GM18519 (cell line): ENCODE data around the gene LCAT.
"Not testable (repeated sequence)": the region's sequence is repeated elsewhere in the genome, so short reads cannot be mapped to it uniquely, and the experiment has no call there.

Source experiments
- ATAC-seq: cut with Tn5 transposase; IDR thresholded peaks from one replicate; pipeline ENCODE4 v1.9.1; 2021; ENCODE audit warnings: mild to moderate bottlenecking, moderate library complexity; ENCODE audit not compliant: unreplicated experiment, low FRiP score

The LCAT gene, protein sequence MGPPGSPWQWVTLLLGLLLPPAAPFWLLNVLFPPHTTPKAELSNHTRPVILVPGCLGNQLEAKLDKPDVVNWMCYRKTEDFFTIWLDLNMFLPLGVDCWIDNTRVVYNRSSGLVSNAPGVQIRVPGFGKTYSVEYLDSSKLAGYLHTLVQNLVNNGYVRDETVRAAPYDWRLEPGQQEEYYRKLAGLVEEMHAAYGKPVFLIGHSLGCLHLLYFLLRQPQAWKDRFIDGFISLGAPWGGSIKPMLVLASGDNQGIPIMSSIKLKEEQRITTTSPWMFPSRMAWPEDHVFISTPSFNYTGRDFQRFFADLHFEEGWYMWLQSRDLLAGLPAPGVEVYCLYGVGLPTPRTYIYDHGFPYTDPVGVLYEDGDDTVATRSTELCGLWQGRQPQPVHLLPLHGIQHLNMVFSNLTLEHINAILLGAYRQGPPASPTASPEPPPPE

DNA sequence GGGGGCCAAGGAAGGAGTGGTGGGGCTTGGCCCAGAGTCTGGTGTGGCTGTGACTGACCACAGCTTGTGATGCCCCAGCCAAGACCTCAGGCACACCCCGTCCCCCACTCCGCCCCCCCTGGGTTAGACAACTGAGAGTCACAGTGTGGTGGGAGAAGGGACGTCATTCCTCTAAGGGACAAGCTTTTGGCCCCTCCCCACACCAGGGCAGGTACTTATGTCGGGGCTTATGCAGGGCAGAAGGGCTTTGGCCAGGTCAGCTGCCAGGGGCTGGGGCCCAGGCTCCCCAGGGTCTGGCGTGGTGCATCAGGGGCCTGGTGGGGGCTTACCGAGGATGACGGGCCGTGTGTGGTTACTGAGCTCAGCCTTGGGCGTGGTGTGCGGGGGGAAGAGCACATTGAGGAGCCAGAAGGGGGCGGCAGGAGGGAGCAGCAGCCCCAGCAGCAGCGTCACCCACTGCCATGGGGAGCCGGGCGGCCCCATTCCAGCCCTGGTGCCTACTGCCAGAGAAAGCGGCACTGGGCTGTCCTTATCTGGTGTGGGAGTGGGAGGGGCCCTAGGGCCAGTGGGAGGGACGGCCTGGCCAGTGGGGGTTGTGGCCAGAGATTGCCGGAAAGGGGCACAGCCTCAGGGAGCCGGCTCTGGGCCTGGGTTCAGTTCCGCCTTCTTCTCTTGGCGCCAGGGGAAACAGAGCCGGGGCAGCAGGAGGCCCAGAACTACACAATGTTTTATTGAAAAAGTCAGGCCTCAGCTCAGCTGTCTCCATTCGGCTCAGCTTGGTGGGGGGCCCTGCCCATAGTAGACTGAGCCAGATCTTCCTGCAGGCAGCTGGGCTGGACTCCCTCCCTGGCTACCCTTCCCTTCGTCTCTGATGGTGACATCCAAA lies at the start of gene LCAT:
Gene LCAT, minus strand, starts transcription at position 502 of the 886 bp plus-strand sequence. Its CDS starts 19 bp downstream, at position 483.
- no peak for ATAC-seq

DNA sequence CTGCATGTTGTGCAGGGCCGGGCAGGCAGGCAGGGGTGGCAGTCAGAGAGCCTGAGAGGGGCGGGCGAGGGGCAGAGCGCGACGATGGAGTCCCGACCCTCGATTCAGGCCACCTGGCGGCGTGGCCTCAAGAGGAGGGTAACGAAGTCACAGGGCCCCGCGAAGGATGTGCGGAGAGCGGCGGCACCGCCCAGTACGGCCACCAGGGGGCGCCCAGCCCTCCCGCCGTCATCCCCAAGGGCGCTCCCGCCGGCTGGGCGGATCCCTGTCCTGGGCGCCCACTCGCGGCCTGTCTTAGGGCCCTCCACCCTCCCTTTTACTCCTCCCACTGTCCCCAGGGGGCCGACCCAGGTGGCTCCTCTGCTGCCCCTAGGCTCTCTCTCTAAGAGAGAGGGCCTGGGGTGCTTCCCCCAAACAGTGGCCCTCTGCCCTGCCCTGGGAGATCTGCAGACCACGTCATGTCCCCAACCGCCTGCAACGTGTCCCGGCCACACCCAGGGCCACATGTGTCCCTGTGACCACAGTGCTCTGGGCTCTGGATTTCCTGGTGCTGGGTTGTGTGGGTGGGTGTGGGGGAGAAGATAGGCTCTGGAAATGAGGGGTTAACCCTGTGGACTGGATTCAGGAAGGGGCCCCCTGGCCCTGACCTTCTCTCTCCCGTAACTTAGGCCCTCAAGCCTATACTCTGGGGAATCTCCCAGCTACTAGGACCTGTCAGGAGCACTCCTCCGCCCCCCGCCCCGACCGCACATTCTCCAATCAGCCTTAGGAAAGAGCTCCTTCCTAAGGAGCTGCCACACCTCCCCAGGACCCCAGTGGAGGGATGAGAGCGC lies 49.5 kb upstream of the LCAT start:
- no peak for ATAC-seq

DNA sequence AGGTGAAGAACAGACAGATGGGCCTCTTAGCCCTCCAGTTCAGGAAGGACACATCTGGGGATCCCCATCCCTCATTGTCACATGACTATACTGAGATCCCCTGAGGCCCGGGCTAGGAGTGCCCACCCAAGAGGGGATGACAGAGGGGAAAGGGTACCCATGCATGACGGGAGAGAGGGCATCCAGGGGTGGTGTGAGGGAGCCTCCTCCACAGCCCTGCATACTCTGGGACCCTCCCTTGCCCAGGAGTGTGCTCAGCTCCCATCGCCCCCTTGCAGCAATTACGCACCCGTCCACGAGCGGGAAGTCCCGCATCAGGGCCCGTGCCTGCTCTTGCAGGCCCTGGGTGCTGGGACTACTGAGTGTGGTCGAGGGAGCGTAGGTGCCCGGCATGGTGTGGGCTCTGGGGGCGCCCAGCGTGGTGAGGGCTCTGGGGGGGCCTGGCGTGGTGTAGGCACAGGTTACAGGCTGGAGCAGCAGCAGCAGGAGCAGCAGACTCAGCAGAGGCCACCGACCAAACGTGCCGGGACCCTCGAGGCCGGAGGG lies 48.8 kb upstream of the LCAT start:
- ATAC-seq, result no peak

DNA sequence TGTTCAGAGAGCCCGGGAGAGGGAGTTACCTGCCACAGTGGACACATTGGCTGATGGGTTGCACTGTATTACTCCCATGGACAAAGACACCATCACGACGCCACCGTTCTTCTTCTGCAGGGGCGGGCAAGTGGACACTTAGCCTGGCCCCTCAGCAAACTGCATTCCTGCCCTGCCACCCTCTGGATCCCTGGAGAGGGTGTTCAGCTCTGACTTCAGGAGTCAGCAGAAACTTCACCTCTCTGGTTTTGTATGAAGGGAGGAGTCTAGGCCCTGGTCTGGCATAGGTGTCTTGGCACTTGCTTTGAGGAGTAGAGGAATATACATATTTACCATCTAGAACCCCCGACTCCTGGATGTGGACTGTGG lies 46.1 kb upstream of the LCAT start:
- ATAC-seq, result no peak

DNA sequence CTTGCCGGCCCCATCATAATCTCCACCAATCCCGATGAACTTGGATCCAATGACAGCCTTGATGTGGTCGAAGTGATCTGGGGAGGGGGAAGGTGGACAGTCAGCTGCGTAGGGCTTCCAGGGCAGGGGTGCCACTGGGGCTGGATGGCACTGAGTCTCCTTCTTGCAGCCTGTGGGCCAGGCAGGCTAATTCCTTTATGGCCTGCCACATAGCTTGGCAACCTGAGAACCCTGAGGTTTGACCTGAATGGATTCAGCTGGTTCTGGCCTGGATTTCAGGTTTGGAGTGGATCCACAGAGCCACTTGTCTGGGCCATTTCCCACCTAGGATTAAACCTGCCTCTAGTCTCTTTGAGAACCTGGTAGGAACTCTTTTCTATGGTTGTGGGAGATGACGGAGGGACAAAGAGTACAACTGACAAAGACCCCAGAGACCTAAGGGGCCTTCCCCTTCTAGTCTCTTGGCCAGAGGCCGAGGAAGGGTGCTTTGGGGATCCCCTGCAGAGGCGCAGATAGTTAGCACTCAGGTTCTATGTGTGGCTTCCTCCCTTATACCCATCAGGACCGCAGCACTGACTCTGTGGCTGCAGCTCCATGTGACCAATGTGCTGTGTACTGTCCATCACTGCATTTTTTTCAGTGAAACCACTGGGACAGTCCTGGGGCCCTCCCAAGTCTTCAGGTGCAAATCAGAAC lies 45.5 kb upstream of the LCAT start:
- ATAC-seq, result no peak

DNA sequence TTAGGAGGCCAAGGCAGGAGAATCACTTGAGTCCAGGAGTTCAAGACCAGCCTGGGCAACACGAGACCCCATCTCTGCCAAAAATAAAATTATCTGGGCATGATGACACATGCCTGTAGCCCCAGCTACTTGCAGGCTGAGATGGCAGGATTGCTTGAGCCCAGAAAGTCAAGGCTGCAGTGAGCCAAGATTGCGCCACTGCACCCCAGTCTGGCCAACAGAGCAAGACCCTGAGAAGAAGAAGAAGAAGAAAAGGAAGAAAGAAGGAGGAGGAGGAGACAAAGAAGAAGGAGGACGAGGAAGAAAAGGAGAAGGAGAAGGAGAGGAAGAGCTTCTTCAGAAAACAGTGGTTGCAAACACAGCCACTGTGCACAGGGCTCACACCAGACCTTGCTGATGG lies 44.8 kb upstream of the LCAT start:
- ATAC-seq, result no peak

DNA sequence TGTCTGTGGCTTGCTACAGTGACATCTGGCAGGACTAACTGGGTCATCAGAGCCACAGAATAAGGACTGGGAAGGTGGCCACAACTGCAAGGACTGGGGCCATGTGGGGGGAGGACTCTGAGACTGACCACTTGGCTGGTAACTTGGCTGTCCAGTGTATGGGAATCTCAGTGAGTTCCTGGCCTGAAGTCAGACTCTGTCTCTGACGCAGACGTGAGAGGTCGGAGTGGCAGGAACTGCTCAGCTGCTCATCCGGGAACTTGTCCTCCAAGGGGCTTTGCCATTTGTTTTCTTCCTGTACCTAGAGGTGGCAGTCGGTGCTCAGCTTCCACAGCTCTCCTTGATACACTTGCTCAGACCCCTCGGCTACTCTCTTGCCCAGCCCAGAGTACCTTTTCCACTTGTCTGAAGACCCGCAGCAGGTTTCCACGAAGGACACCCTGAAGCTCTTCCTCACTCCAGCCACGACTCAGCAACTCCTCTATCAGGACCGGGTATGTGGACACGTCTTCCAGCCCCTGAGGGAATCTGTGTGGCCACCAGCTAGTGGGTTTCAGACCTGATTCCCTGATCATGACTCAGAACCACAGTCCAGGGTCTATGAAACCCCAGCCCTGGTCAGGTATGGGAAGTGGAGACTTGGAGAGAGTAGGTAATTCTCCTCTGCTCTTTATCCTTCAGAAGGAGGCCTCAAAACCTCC lies 43.7 kb upstream of the LCAT start:
- ATAC-seq, result no peak

DNA sequence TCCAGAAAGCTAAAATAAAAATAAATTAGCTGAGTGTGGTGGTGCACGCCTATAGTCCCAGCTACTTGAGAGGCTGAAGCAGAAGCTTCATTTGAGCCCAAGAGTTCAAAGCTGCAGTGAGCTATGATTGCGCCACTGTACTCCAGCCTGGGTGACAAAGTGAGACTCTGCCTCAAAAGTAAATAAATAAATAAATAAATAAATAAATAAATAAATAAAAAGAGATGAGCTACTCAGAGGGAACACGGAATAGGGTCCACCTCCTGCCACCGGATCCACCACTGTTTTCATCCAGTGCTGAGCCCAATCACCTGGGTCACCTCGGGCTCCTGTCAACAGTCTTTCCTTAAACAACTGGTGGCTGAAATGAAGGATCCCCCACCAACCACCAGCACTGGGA lies 43.0 kb upstream of the LCAT start:
- no peak for ATAC-seq

DNA sequence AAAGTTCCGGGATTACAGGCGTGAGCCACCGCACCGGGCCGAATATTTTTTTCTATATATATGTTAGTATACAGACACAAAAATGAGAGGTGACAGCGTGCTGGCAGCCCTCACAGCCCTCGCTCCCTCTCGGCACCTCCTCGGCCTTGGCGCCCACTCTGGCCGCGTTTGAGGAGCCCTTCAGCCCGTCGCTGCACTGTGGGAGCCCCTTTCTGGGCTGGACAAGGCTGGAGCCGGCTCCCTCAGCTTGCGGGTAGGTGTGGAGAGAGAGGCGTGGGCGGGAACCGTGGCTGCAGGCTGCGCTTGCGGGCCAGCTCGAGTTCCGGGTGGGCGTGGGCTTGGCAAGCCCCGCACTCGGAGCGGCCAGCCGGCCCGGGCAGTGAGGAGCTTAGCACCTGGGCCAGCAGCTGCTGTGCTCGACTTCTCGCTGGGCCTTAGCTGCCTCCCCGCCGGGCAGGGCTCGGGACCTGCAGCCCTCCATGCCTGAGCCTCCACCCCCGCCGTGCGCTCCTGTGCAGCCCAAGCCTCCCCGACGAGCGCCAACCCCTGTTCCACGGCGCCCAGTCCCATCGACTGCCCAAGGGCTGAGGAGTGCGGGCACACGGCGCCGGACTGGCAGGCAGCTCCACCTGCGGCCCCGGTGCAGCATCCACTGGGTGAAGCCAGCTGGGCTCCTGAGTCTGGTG lies 38.2 kb upstream of the LCAT start:
- ATAC-seq, result no peak

DNA sequence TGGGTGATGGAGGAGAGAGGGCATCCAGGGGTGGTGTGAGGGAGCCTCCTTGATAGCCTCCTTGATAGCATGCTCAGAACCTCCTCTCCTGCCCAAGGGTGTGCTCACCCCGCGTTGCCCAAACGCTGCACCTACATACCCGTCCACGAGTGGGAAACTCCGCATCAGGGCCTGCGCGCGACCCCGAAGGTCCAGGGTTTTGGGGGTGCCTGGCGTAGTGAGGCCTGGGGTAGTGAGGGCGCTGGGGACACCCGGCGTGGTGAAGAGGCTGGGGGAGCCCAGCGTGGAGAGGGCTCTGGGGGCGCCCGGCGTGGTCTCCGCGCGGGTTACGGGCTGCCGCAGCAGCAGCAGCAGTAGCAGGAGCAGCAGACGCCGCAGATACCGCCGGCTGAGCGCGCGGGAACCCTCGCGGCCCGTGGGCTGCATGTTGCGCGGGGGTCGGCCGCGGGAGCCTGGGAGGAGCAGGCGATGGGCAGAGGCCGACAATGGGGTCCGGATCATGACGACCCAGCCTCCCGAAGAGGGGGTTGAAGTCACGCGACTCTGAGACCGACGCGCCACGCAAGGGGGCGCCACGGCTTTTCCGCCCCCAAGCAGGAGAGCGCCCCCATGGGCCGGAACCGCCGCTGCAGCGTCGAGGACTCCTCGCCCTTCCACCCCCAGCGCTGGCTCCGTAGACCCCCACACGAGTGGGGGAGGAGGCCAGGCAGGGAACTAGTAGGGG lies 36.2 kb upstream of the LCAT start, which contains the start of gene DPEP3:
Gene DPEP3, minus strand, starts transcription at position 545 of the 724 bp plus-strand sequence. Its CDS starts 119 bp downstream, at position 426.
- ATAC-seq, result no peak

DNA sequence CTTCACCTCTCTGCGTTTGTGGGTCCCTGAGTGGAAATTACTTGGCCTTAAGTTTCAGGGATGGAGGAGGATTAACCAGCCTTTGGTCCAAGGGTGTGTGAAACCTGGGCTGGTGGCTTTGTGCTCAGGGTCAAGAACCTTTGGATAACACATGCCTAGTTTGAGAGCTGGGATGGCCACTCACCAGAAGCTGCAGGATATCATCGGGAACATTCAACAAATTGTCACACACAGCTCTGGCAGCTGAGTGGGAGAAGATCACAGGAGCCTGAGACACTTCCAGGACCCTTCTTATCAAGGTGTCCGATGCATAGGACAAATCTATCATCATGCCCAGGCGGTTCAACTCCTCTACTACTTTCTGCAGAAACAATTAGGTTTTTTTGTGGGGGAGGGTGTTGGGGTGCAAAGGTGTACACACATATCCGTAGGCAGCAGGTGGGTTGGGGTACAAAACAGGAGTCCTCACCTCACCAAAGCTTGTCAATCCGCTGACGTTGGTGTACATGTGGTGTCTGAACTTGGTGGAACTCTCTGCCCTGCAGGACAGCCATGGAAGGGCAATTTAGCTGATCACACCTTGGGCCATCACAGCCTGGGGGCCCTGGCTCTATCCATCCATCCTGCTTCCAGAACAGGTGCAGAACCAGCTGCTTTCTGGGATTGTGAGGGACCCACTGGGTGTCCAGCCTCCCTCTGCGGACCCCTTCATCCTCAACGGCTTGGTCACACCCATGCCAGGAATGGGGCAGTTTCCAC lies 33.7 kb upstream of the LCAT start:
- ATAC-seq, result no peak

DNA sequence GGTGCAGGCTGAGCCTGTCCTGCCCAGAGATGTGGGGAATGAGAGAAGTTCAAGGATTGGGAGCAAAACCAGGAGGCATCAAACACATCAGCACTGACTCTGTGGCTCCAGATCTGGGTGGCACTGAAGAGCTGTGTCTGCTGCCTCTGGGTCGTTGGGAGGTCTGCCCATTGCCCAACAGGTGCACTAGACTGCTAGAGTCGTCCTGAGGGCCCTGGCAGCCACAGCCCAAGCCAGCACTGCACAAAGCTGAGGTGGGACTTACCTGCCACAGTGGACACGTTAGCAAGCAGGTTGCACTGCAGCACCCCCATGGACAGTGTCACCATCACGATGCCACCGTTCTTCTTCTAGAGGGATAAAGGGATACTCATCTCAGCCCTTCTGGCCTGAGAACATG lies 33.1 kb upstream of the LCAT start:
- ATAC-seq, result no peak

DNA sequence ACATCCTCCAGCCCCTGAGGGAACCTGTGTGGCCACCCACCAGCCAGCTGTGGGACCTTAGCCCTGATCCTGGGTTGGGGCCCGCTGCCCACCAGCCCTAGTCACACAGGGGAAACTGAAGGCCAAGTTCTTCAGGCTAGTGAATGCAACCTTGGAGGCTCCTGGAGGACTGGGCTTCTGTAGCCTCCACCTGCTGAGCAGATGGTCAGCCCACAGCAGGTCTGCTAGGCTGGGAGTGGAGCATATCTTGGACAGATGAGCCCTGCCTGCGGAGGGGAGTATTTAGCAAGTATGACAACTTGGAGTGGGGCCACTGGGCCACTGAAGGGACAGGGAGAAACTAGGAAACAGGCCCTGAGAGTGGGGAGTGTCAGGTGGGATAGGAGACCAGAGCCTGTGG lies 32.3 kb upstream of the LCAT start:
- no peak for ATAC-seq

DNA sequence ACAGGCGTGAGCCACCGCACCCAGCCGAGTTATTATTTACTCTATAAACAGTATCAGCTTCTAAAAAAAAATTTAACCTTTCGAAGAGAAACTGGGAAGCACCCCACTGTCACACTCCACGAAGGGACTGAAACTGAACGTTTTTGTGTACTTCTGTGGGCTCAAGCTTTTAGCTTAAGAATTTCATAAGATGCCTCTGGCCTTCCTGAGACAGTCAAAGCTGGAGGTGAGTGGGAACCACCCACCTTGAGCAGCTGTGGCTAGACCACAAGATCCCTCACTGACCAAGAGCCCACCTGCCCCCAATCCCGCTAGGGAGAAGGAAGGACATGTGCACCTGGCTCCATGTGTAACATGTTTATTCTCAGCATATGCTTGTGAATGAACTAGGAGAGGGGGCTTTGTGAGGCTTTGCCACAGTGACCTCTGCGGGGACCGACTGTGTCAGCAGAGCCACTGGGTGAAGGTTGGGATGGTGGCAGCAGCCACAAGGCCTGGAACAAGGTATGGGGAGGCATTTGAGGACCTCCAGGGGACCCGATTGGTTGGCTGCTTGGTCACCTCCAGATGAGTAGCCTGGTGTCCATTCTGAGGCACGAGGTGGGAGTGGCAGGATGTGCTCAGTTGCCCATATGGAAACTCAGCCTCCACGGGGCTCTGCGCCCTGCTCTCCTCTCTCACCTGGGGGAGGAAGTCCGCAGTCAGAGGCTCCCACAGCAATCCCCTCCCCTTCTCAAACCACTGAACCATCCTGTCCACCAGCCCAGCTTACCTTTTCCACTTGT lies 31.6 kb upstream of the LCAT start:
- no peak for ATAC-seq

DNA sequence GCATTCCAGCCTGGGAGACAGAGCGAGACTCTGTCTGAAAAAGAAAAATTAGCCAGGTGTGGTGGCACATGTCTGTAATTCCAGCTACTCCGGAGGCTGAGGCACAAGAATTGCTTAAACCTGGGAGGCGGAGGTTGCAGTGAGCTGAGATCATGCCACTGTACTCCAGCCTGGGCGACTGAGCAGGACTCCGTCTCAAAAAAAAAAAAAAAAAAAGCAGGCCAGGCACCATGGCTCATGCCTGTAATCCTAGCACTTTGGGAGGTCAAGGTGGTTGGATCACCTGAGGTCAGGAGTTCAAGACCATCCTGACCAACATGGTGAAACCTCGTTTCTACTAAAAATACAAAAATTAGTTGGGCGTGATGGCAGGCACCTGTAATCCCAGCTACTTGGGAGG lies 28.4 kb upstream of the LCAT start:
- not testable (repeated sequence) for ATAC-seq

DNA sequence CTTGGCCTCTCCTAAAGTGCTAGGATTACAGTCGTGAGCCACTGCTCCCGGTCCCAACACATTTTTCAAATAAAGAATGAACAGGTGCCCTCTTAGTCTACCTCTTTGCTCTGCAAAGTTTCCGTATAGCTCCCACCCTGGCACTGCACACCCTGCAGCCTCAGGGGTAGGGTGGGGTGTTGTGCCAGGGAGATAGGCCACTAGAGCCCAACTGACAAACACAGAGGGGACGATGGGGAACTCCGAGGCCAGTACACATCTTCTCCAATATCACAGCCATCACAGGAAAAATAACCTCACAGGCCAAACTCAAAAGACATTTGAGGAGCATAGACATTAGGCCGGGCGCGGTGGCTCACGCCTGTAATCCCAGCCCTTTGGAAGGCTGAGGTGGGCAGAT lies 27.2 kb upstream of the LCAT start:
- no peak for ATAC-seq
